WTC11 (cell line): Measurements from ENCODE around the gene SORCS2.

Experiments used
- AFF4 ChIP-seq: sonication (generic); formaldehyde crosslinking; IDR thresholded peaks from 2 replicates; pipeline ENCODE4 v1.8.1; 2023; ENCODE audit warnings: mild to moderate bottlenecking, missing genetic modification reagents, borderline replicate concordance
- CBFB ChIP-seq: sonication (generic); formaldehyde crosslinking; IDR thresholded peaks from 2 replicates; pipeline ENCODE4 v1.8.1; 2022; ENCODE audit warnings: mild to moderate bottlenecking, low read depth, missing genetic modification reagents
- CREB1 ChIP-seq: sonication (generic); formaldehyde crosslinking; IDR thresholded peaks from 2 replicates; pipeline ENCODE4 v1.8.0; 2023; ENCODE audit warnings: mild to moderate bottlenecking, missing genetic modification reagents
- CTCF ChIP-seq: fragments of 200-600 bp; IDR thresholded peaks from 2 replicates; pipeline ENCODE4 v1.8.0; 2022; ENCODE audit warnings: antibody characterized with exemption
- GRHL2 ChIP-seq: fragments of 250-450 bp; sonication (Bioruptor Pico); IDR thresholded peaks from 2 replicates; pipeline ENCODE4 v1.8.0; 2022; ENCODE audit warnings: mild to moderate bottlenecking, moderate library complexity; ENCODE audit not compliant: insufficient replicate concordance, severe bottlenecking
- MAX ChIP-seq: sonication (generic); formaldehyde crosslinking; IDR thresholded peaks from 2 replicates; pipeline ENCODE4 v1.8.0; 2022; ENCODE audit warnings: mild to moderate bottlenecking, missing genetic modification reagents
- MXD4 ChIP-seq: fragments of 250-450 bp; sonication (Bioruptor Pico); IDR thresholded peaks from 2 replicates; pipeline ENCODE4 v1.8.0; 2021; ENCODE audit warnings: mild to moderate bottlenecking, moderate library complexity, borderline replicate concordance
- NFYB ChIP-seq: sonication (generic); formaldehyde crosslinking; conservative IDR thresholded peaks from 2 replicates; pipeline ENCODE4 v1.8.0; 2022; ENCODE audit warnings: low read depth, missing genetic modification reagents
- NR3C1 ChIP-seq: sonication (generic); formaldehyde crosslinking; conservative IDR thresholded peaks from 2 replicates; pipeline ENCODE4 v1.8.1; 2023; ENCODE audit warnings: low read depth, mild to moderate bottlenecking, missing genetic modification reagents
- SP1 ChIP-seq: sonication (generic); formaldehyde crosslinking; conservative IDR thresholded peaks from 2 replicates; pipeline ENCODE4 v1.8.1; 2022; ENCODE audit warnings: missing genetic modification reagents
- ZBTB43 ChIP-seq: sonication (generic); formaldehyde crosslinking; IDR thresholded peaks from 2 replicates; pipeline ENCODE4 v1.8.1; 2023; ENCODE audit warnings: mild to moderate bottlenecking, missing genetic modification reagents
- ZNF138 ChIP-seq: sonication (generic); formaldehyde crosslinking; conservative IDR thresholded peaks from 2 replicates; pipeline ENCODE4 v1.8.1; 2022; ENCODE audit warnings: mild to moderate bottlenecking, moderate library complexity, missing genetic modification reagents
- ZNF219 ChIP-seq: sonication (generic); formaldehyde crosslinking; IDR thresholded peaks from 2 replicates; pipeline ENCODE4 v1.8.0; 2023; ENCODE audit warnings: missing genetic modification reagents, mild to moderate bottlenecking, borderline replicate concordance
- ZNF263 ChIP-seq: sonication (generic); formaldehyde crosslinking; IDR thresholded peaks from 2 replicates; pipeline ENCODE4 v1.8.1; 2022; ENCODE audit warnings: low read depth, mild to moderate bottlenecking, moderate library complexity, missing genetic modification reagents

GRCh38 chr4:7552466-7552865 lies 360.1 kb downstream of the SORCS2 start:
- no peak for TF ChIP-seq CTCF
- no peak for TF ChIP-seq SP1 (CRISPR knock-in tag)
- TF ChIP-seq AFF4 (CRISPR knock-in tag), result no peak
- TF ChIP-seq NFYB (CRISPR knock-in tag), result no peak
- TF ChIP-seq NR3C1, result no peak
- no peak for TF ChIP-seq GRHL2 (CRISPR knock-in tag)
- TF ChIP-seq ZNF219, result no peak
- no peak for TF ChIP-seq ZBTB43 (CRISPR knock-in tag)
- no peak for TF ChIP-seq MAX (CRISPR knock-in tag)
- TF ChIP-seq CBFB (CRISPR knock-in tag), result no peak
- no peak for TF ChIP-seq CREB1 (CRISPR knock-in tag)
- TF ChIP-seq ZNF263 (CRISPR knock-in tag), result no peak
- no peak for TF ChIP-seq MXD4 (CRISPR knock-in tag)
- TF ChIP-seq ZNF138 (CRISPR knock-in tag), result no peak
